GM12872 (cell line): ENCODE results near the gene FASLG.

Source experiments
- TF ChIP-seq, protein P1 (sequence below): IDR thresholded peaks from 3 replicates; pipeline ENCODE4 v1.5.1; 2011; ENCODE audit warnings: low read depth, mild to moderate bottlenecking, low read length, moderate library complexity; ENCODE audit not compliant: insufficient read depth

Gene FASLG, protein sequence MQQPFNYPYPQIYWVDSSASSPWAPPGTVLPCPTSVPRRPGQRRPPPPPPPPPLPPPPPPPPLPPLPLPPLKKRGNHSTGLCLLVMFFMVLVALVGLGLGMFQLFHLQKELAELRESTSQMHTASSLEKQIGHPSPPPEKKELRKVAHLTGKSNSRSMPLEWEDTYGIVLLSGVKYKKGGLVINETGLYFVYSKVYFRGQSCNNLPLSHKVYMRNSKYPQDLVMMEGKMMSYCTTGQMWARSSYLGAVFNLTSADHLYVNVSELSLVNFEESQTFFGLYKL

DNA sequence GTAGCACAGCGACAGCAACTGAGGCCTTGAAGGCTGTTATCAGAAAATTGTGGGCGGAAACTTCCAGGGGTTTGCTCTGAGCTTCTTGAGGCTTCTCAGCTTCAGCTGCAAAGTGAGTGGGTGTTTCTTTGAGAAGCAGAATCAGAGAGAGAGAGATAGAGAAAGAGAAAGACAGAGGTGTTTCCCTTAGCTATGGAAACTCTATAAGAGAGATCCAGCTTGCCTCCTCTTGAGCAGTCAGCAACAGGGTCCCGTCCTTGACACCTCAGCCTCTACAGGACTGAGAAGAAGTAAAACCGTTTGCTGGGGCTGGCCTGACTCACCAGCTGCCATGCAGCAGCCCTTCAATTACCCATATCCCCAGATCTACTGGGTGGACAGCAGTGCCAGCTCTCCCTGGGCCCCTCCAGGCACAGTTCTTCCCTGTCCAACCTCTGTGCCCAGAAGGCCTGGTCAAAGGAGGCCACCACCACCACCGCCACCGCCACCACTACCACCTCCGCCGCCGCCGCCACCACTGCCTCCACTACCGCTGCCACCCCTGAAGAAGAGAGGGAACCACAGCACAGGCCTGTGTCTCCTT, at the start of gene FASLG:
TSS of gene FASLG (plus strand) at position 233 of the 583 bp plus-strand sequence. CDS start at position 332, 99 bp downstream.
- TF ChIP-seq, protein P1, sequence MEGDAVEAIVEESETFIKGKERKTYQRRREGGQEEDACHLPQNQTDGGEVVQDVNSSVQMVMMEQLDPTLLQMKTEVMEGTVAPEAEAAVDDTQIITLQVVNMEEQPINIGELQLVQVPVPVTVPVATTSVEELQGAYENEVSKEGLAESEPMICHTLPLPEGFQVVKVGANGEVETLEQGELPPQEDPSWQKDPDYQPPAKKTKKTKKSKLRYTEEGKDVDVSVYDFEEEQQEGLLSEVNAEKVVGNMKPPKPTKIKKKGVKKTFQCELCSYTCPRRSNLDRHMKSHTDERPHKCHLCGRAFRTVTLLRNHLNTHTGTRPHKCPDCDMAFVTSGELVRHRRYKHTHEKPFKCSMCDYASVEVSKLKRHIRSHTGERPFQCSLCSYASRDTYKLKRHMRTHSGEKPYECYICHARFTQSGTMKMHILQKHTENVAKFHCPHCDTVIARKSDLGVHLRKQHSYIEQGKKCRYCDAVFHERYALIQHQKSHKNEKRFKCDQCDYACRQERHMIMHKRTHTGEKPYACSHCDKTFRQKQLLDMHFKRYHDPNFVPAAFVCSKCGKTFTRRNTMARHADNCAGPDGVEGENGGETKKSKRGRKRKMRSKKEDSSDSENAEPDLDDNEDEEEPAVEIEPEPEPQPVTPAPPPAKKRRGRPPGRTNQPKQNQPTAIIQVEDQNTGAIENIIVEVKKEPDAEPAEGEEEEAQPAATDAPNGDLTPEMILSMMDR, result no peak

DNA sequence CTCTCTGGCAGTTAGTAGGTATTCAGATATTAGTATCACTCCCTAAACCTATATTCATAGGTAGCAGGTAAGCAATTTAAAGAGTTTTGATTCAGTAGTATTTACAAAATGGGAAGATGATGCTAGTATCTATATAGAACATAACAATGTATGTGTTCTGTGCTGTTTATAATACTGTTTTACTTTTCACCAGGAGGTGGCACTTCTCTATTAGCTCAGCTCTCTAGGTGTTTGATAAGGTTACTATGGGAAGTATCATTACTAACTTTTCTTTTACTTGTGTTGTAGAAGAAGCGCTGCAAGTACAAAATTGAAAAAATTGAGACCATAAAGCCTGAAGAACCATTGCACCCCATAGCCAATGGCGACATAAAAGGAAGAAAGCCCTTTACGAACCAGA, 49.4 kb upstream of the FASLG start:
- TF ChIP-seq, protein P1, result peak; percentile 16; the same call in 1 of the 3 replicates

DNA sequence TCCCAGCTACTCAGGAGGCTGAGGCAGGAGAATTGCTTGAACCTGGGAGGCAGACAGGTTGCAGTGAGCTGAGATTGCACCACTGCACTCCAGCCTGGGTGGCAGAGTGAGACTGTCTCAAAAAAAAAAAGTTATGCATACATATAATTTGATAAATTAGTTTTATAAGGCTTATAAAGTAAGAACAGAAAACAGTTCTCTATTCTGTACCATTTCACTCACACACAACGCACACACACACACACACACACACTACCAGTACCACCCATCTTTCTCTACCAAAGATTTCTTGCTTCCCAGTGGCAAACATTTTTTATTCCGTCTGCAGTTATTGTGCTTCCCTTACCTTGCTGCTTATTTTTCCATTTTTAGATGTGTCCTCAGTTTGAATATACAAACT, 46.4 kb upstream of the FASLG start:
- TF ChIP-seq, protein P1, result no peak

DNA sequence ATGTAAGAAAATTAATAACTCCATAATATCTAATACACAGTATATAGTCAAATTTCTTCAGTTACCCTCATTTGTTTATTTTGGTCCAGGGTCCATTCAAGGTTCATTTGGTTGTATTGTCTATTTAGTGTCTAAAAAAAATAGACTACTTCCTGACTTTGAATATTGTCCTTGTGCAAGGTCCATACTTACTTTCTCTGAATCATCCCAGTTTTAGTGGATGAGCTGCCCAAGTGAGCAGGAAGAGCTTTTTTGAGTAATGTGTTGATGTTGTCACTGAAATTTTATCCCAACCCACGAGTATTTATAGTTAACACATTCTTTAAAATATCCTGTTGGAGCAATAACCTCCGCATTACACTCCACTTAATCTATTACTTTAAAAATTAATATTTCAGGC, 45.6 kb upstream of the FASLG start:
- TF ChIP-seq, protein P1, result no peak

DNA sequence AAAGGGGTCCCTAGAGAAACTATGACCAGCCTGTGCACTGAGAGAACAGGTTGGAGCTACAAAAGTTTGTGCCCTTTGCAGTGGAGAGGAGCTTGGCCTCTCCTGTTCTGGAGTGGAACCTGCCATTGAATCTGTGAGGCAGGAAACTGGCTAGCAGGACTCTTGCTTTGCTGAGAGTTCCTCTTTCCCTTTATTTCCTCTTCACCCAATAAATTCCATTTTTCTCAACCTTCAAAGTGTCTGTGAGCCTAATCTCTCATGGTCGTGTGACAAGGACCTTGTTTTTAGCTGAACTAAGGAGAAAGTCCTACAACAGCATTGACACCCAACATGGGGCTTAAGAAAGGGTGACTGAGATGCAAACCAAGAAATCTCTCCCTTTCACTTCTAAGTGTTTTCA, 42.7 kb upstream of the FASLG start:
- TF ChIP-seq, protein P1, result no peak

DNA sequence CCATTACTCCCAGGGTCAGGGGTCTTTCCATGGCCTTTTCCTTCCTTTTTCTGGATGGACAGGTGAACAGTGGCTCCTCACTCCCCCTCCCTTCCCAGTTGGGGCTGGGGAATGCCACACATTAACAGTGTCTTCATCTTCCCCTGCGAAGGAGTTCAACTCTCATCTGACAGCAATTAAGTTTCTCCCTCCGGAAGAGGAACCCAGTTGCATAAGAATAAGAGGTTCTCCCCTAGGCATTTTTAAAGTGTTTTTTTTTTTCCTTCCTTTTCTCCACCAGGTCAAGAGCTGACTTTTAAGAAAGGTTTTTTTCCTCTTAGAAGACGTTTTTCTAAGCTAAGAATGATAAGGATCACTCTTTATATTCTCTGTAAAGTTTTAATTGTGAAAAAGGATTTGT, 42.3 kb upstream of the FASLG start:
- TF ChIP-seq, protein P1, result no peak

DNA sequence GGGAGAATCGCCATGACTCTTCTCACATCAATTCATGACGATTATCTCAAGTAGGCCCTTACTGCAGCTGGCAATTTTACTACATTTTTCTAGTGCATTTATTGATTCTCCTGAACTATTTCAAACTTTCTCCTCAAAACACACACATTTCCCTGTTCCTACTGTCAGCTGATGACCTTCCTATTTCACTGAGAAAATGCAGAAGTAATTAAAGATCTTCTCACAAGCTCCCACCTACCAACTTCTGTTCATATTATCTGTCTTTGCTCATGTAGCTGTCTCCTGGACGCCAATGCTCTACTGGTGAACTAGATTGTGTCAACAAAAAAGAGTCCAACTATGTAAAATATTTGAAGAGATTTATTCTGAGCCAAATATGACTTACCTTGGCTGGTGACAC, 36.4 kb upstream of the FASLG start:
- TF ChIP-seq, protein P1, result no peak
